SK-N-MC (cell line): Measurements from ENCODE around the gene DGKH.

Experiments used
- FOXP2 ChIP-seq: optimal IDR thresholded peaks from 2 replicates; pipeline ENCODE3; 2011; ENCODE audit warnings: mild to moderate bottlenecking, moderate library complexity; ENCODE audit not compliant: insufficient read depth; ENCODE audit errors: extremely low read length, control extremely low read depth
- POLR2AphosphoS5 ChIP-seq: IDR thresholded peaks from 2 replicates; pipeline ENCODE4 v1.6.1; 2012; ENCODE audit warnings: mild to moderate bottlenecking, low read depth, low read length, borderline replicate concordance

DNA sequence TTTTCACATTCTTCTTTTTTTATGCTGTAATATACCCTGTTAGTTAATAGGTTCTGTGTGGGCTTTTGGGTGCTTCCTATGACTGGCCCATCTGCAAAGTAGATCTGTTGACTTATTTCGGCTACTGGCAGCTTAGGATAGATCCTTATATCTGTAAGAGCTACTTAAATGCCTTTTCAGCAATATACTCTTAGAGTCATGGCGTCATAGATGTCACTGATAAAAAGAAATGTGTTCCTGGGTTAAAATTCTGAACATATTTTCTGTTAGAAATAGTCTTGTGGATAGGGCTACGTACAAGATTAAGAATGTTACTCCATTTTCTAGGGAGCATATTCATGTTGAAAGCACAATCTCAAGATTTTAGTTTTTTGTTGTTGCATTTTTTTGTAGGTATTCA, 228.2 kb downstream of the DGKH start:
- TF ChIP-seq POLR2AphosphoS5 (no peak), FOXP2 (no peak)
